Colonic mucosa (tissue), 4 donors: ENCODE measurements around the gene CRYGD. TPM values are rescaled to one million over a fixed set of nuclear protein-coding genes. Genes with fewer than 3 reads are reported as not detected.

Experiments used
- DNase-seq: peaks from one replicate; pipeline ENCODE4 v3.0.0-alpha.2; 2020
- H3K27ac ChIP-seq: fragments of 200-600 bp; one replicate; pipeline ENCODE4 v1.8.0; 2021
- H3K27me3 ChIP-seq: fragments of 200-600 bp; one replicate; pipeline ENCODE4 v1.8.0; 2021
- H3K36me3 ChIP-seq: fragments of 200-600 bp; one replicate; pipeline ENCODE4 v1.8.0; 2021
- H3K4me1 ChIP-seq: fragments of 200-600 bp; one replicate; pipeline ENCODE4 v1.8.0; 2021; ENCODE audit warnings: mild to moderate bottlenecking
- H3K4me3 ChIP-seq: fragments of 200-600 bp; one replicate; pipeline ENCODE4 v1.8.0; 2021
- H3K9ac ChIP-seq, 2 donors: one replicate each; pipeline ENCODE4 v1.7.0; 2013; ENCODE audit warnings: control low read depth in 2 of 2, low read depth in 2 of 2, low read length in 2 of 2
- H3K9me3 ChIP-seq: fragments of 200-600 bp; one replicate; pipeline ENCODE4 v1.8.0; 2021
- CTCF ChIP-seq: fragments of 200-600 bp; IDR thresholded peaks from one replicate; pipeline ENCODE4 v1.8.0; 2022; ENCODE audit warnings: antibody characterized with exemption, mild to moderate bottlenecking
- intact Hi-C: fragments of 100-400 bp; cut with DNase I; formaldehyde crosslinking; loops from one replicate; pipeline ENCODE4 v1.14.1; 2022
- total RNA-seq, 2 donors: library from RNA; stranded (reverse); fragmentation: NEBNext Ultra II Directional in 1 of 2; extraction: Animal tissue kit (Norgen Biotek cat#: 25700) in 1 of 2; gene quantifications; one replicate each; pipeline ENCODE4 v1.2.1, GENCODE V29; 2021
- donor health status: healthy.
- donor health status: DM: no; HTN: no; CAD: no.
- donor health status: DM: no; HTN: no; CAD: no.

CRYGD gene
- total RNA-seq, 2 donors from 2014 or later = not detected

GRCh38 chr2:208092093-208092832 lies 32.1 kb downstream of the CRYGD start:
- Histone ChIP-seq H3K27me3 (no peaks in the 10 kb centered on the region), H3K9me3 (no peaks in the 10 kb centered on the region), H3K4me1 (no peaks in the 10 kb centered on the region), H3K27ac (no peak overlapping the region), H3K4me3 (no peak overlapping the region), H3K36me3 (no peaks in the 10 kb centered on the region), H3K9ac (no peak overlapping the region)
- no peak for TF ChIP-seq CTCF
- intact Hi-C loops = no loop called here
- no peak for DNase-seq

- DNase-seq = no peak
- H3K27me3 ChIP-seq = no peaks in the 10 kb centered on the region
- no peak overlapping the region for H3K4me3 ChIP-seq
- H3K36me3 ChIP-seq = no peaks in the 10 kb centered on the region
- intact Hi-C loops = no loop called here
- H3K9ac ChIP-seq = no peak overlapping the region
- no peaks in the 10 kb centered on the region for H3K9me3 ChIP-seq
- no peak overlapping the region for H3K27ac ChIP-seq
- no peak for TF ChIP-seq CTCF
- no peaks in the 10 kb centered on the region for H3K4me1 ChIP-seq
These were observed 33.9 kb downstream of the CRYGD start for GRCh38 chr2:208090420-208090819.

- no peak for TF ChIP-seq CTCF
- H3K4me3 ChIP-seq = no peak overlapping the region
- H3K27ac ChIP-seq = no peak overlapping the region
- intact Hi-C loops = no loop called here
- no peak overlapping the region for H3K9ac ChIP-seq
- no peaks in the 10 kb centered on the region for H3K9me3 ChIP-seq
- no peaks in the 10 kb centered on the region for H3K36me3 ChIP-seq
- H3K27me3 ChIP-seq = no peaks in the 10 kb centered on the region
- no peak for DNase-seq
- no peaks in the 10 kb centered on the region for H3K4me1 ChIP-seq
These were observed 38.3 kb downstream of the CRYGD start for GRCh38 chr2:208086029-208086428.

GRCh38 chr2:208083807-208084206 lies 40.5 kb downstream of the CRYGD start:
- Histone ChIP-seq H3K4me3 (no peak overlapping the region), H3K36me3 (no peaks in the 10 kb centered on the region), H3K4me1 (no peaks in the 10 kb centered on the region), H3K27ac (no peak overlapping the region), H3K27me3 (no peaks in the 10 kb centered on the region), H3K9me3 (no peaks in the 10 kb centered on the region), H3K9ac (no peak overlapping the region)
- intact Hi-C loops = no loop called here
- no peak for DNase-seq
- TF ChIP-seq CTCF = no peak

- Histone ChIP-seq H3K9me3 (no peaks in the 10 kb centered on the region), H3K36me3 (no peaks in the 10 kb centered on the region), H3K4me3 (no peak overlapping the region), H3K27ac (no peak overlapping the region), H3K9ac (no peak overlapping the region), H3K4me1 (no peaks in the 10 kb centered on the region), H3K27me3 (no peaks in the 10 kb centered on the region)
- TF ChIP-seq CTCF = no peak
- no peak for DNase-seq
- intact Hi-C loops = loop anchor here (10.0 kb wide), 1 partner anchor 452 kb away; the partner anchor contains the start of gene METTL21A
These were observed 47.0 kb downstream of the CRYGD start for GRCh38 chr2:208077276-208077675.
